Right cardiac atrium (tissue), 5 donors: ENCODE measurements around the gene PYM1. TPM values are rescaled to one million over a fixed set of nuclear protein-coding genes. Genes with fewer than 3 reads are reported as not detected.
A peak's percentile ranks its signal among the peaks of the same experiment; 100 is the strongest.

Source experiments
- ATAC-seq, 2 donors: fragments of 200-7000 bp; cut with Tn5 transposase; one replicate each; pipeline versions ENCODE4 v1.8.0 to v1.9.1; 2020; ENCODE audit warnings: moderate library complexity in 2 of 2, mild to moderate bottlenecking in 1 of 2
- DNase-seq, 3 donors: peaks; one replicate each; pipeline ENCODE4 v3.0.0-alpha.2; 2020
- H3K27ac ChIP-seq: one replicate; pipeline ENCODE4 v1.5.1; 2013; ENCODE audit warnings: mild to moderate bottlenecking, low read length, control low read depth, moderate library complexity
- H3K27me3 ChIP-seq: one replicate; pipeline ENCODE4 v1.6.1; 2013; ENCODE audit not compliant: control insufficient read depth, insufficient read depth
- H3K4me1 ChIP-seq: one replicate; pipeline ENCODE4 v1.6.1; 2013; ENCODE audit warnings: low read length; ENCODE audit not compliant: control insufficient read depth, insufficient read depth
- H3K4me3 ChIP-seq: one replicate; pipeline ENCODE4 v1.5.1; 2013; ENCODE audit warnings: low read length, control low read depth
- H3K9me3 ChIP-seq: one replicate; pipeline ENCODE4 v1.6.1; 2013; ENCODE audit warnings: low read length; ENCODE audit not compliant: control insufficient read depth
- WGBS: extraction: QIAGEN DNeasy Blood & Tissue Kit; methylation state at CpG from one replicate; pipeline ENCODE4 v1.1.7; 2013; 5-methylcytosine and 5-hydroxymethylcytosine counted together
- intact Hi-C, 4 donors: fragments of 100-400 bp; cut with DNase I; formaldehyde crosslinking; loops; one replicate each; pipeline versions ENCODE4 v1.11.0 to v1.14.0; 2022 to 2023
- long read RNA-seq, 4 donors: library from polyadenylated mRNA; unstranded; transcript quantifications; one replicate each; pipeline ENCODE4 v2.0.0, GENCODE V29; 2020 to 2021
- polyA plus RNA-seq: library from polyadenylated mRNA; stranded (reverse); fragments of 200-250 nt; gene quantifications from one replicate; pipeline ENCODE4 v1.2.3, GENCODE V29; 2013
- total RNA-seq, 4 donors: library from RNA; stranded (reverse); fragmentation: NEBNext Ultra II Directional; extraction: Animal tissue kit (Norgen Biotek cat#: 25700); gene quantifications; one replicate each; pipeline ENCODE4 v1.2.1, GENCODE V29; 2021
- donor health status: healthy with polysubstance abuse.
- donor health status: DM: no; HTN: yes; CAD: no.
- donor health status: DM: no; HTN: no; CAD: no.
- donor health status: DM: no; HTN: yes; CAD: no; lungs with severe emphysema.
- donor health status: DM: yes; HTN: yes; CAD: no.

The PYM1 gene
- total RNA-seq (10 to 100 TPM; 15.4 to 19.0 (median 16.9) TPM), polyA plus RNA-seq (25.7 TPM)
- long read RNA-seq, donor 1, transcript PYM1-203 (3 exons, 1,226 nt) = major isoform, 8 of 15 reads
- long read RNA-seq, donor 1, partial matches to known transcripts = 0 of 15 reads
- long read RNA-seq, donor 1, other reads (novel, unspliced or antisense) = 3 of 15 reads
- long read RNA-seq, donor 2, partial matches to known transcripts = 1 of 10 reads
- long read RNA-seq, donor 2, other reads (novel, unspliced or antisense) = 1 of 10 reads
- long read RNA-seq, donor 3, transcript PYM1-202 (3 exons, 1,073 nt) = minor isoform, 8 of 24 reads
- long read RNA-seq, donor 3, transcript PYM1-203 (3 exons, 1,226 nt) = major isoform, 9 of 24 reads
- long read RNA-seq, donor 3, partial matches to known transcripts = 0 of 24 reads
- long read RNA-seq, donor 3, other reads (novel, unspliced or antisense) = 4 of 24 reads
- long read RNA-seq, donor 4, partial matches to known transcripts = 0 of 2 reads
- long read RNA-seq, donor 4, other reads (novel, unspliced or antisense) = 1 of 2 reads

DNA sequence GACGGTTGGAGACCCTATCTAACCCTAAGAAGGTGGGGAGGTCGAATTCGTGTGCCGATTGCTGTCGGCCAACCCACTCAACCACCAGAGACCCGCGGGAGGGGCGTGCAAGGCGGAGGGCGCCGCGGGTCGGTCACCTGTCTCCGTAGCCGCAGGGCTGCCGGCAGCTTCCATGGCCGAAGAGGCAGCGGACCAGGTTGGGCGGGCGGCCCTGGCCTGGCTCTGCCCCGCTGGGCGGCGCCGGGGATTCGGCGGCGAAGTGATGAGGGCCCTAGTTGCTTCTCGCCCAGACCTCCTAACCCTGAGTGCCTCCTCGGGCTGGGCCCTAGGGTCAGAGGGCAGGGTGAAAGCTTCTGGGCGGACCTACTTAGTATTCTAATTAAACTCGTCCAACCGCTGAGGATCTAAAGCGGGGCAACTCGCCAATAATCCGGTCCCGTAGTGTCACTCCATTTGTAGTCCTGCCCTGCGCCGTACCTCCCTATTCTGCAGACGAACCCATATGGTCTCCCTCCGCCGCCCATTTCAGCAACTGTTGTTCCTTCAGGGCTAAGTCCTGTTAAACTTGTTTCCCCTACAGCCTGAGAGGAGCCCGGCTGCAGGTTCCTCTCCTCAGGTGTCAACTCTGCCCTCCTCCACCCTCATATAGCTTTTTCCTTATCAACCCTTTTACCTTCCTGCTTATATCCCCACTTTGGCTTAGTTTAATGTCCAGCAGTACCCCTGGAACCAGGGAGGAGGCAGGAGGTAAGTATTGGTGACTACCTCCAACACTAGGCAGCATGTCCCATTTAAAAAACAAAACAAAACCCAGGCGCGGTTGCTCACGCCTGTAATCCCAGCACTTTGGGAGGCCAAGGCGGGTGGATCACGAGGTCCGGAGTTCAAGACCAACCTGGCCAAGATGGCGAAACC, at the start of gene PYM1:
TSS of gene PYM1 (minus strand) at position 307 of the 915 bp plus-strand sequence. CDS start at position 174, 133 bp downstream.
- ATAC-seq (peak; percentile 83 to 85), DNase-seq (peak; percentile 87 to 93 (median 90))
- Histone ChIP-seq H3K27me3 (no peaks in the 10 kb centered on the region), H3K27ac (peak within 1 kb of the TSS; percentile 97), H3K9me3 (no peaks in the 10 kb centered on the region), H3K4me3 (peak within 1 kb of the TSS; percentile 84), H3K4me1 (peaks cover 8% of the 10 kb centered on the region)
- WGBS = 6% methylated on average over 49 of the region's 49 CpGs
- intact Hi-C loops = loop anchor here in 2 of 4 donors (5.0 to 10.0 kb wide), 3 partner anchors 83 to 111 kb away; partner anchors contain the start of genes MMP19 (in 1 of the 2), ORMDL2 (in 1 of the 2) and SARNP (in 1 of the 2)

DNA sequence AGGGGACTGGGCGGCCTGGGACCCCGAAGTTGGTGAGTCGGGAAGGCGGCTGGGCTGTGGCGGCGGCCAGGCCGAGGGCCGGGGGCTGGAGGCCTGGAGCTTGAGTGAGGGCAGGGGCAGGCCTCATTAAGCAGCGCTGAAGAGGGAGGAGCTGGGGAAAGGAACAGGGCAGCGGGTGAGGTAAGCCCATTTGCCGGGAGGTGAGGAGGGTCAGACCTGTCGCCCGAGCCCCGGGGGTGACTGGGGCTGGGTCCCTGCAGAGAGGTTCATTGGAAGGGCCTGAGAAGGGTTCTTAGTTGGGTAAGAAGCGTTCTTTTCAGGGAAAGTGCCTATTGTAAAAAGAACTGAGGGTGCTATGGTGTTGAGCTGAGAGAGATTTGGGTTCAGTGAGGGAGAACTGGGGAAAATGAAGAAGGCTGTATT, 46.6 kb upstream of the PYM1 start:
- no peak for DNase-seq
- intact Hi-C loops = no loop called here
- no peaks in the 10 kb centered on the region for H3K4me1 ChIP-seq
- H3K27ac ChIP-seq = peak overlapping the region; percentile 91
- ATAC-seq = peak; percentile 47 to 55
- H3K27me3 ChIP-seq = no peaks in the 10 kb centered on the region
- H3K4me3 ChIP-seq = peak overlapping the region; percentile 93
- H3K9me3 ChIP-seq = no peaks in the 10 kb centered on the region
- 0% methylated on average over 15 of the region's 15 CpGs for WGBS

DNA sequence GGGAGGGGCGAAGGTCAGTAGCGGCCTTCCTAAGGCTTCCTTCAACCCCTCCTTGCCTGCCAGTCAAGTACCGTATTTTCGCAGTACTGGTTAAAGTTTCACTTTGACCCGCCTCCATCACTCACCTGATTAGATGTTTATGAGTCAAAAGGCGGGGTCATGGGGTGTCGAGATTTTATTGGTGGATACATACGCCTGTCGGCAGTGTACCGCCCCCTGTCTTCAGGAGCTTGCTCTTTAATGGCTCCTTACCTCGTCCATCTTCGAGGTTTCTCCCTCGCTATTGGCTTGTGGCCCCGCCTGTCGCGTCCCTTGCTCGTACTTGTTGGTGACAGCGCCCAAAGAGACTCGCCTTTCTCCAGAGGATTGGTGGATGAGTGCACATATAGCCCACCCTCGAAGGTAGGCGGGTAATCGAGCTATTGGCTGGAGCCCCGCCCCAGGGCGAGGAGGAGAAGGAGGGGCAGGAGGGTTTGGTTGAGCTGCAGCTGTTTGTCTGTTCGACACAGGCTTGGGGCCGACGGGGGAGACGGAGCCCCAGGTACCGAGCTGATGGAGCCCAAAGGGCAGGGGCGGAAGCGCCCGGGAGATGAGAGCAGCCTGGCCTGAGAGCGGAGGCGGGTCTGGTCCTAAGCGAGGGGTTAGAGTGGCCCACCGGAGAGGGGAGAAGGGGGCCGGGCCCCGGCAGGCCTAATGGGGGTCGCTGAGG, 46.1 kb upstream of the PYM1 start, which contains the start of gene RAB5B:
TSS of gene RAB5B (plus strand) at position 480 of the 709 bp plus-strand sequence. CDS start 12,883 bp downstream, outside the sequence.
- ATAC-seq (peak; percentile 96), DNase-seq (peak; percentile 99 to 100 (median 100))
- Histone ChIP-seq H3K27ac (peak within 1 kb of the TSS; percentile 98), H3K27me3 (no peaks in the 10 kb centered on the region), H3K4me1 (no peaks in the 10 kb centered on the region), H3K9me3 (no peaks in the 10 kb centered on the region), H3K4me3 (peak within 1 kb of the TSS; percentile 93)
- under 1% methylated on average over 39 of the region's 39 CpGs for WGBS
- intact Hi-C loops = no loop called here

DNA sequence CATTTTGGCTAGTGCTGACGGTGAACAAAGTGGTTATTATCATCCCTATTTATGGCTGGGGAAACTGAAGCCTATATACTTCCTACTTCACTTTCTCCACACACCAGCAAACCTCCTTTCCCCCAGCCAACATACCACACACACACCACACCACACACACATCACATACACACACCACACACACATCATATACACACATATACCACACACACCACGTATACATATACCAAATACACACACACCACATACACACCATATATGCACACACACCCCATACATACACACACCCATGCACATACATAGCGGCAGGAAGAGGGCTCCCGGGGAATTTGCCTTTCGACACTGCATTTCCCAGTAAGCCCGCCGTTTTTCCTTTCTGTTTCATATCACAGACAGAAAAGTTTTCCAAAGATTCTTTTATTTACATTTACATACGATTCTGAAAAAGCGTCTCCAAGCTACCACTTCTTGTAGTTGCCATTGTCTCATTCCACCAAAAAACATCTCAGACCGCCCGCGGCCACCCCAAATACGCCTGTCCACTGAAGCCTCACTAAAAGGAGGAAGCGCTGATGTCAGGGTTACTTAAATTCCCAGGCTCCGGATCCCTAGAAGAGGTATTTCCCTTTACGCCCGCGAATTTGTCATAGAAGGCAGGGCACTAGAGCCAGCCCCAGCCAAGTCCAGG, 45.4 kb upstream of the PYM1 start:
- Histone ChIP-seq H3K27ac (peak overlapping the region; percentile 98), H3K9me3 (no peaks in the 10 kb centered on the region), H3K4me1 (no peaks in the 10 kb centered on the region), H3K4me3 (peak overlapping the region; percentile 87), H3K27me3 (no peaks in the 10 kb centered on the region)
- WGBS = under 1% methylated on average over 18 of the region's 18 CpGs
- DNase-seq = no peak
- intact Hi-C loops = no loop called here
- ATAC-seq = peak in 1 of 2 donors; percentile 5

DNA sequence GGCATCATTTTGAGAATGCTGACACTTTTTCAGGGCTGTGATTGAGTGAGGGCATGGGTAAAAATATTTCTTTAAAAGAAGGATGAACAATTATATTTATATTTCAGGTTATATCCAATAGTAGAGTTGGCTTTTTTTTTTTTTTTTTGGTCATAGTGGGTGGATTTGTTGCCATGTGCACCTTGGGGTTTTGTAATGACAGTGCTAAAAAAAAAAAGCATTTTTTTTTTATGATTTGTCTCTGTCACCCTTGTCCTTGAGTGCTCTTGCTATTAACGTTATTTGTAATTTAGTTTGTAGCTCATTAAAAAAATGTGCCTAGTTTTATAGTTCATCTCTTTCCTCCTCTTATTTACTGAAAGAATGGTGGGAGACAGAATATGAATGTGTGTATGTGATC, 44.8 kb upstream of the PYM1 start:
- Histone ChIP-seq H3K4me1 (no peaks in the 10 kb centered on the region), H3K27me3 (no peaks in the 10 kb centered on the region), H3K4me3 (peak overlapping the region; percentile 87), H3K9me3 (no peaks in the 10 kb centered on the region), H3K27ac (peak overlapping the region; percentile 98)
- intact Hi-C loops = no loop called here
- WGBS = 33% methylated on average over 1 of the region's 1 CpG
- DNase-seq = no peak
- no peak for ATAC-seq

DNA sequence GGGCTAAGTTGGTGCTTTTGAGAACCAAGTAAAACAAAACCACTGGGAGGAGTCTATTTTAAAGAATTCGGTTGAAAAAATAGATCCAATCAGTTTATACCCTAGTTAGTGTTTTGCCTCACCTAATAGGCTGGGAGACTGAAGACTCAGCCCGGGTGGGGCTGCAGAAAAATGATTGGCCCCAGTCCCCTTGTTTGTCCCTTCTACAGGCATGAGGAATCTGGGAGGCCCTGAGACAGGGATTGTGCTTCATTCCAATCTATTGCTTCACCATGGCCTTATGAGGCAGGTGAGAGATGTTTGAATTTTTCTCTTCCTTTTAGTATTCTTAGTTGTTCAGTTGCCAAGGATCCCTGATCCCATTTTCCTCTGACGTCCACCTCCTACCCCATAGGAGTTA, 44.3 kb upstream of the PYM1 start:
- no peaks in the 10 kb centered on the region for H3K27me3 ChIP-seq
- 56% methylated on average over 3 of the region's 3 CpGs for WGBS
- peak overlapping the region; percentile 87 for H3K4me3 ChIP-seq
- ATAC-seq = no peak
- peak overlapping the region; percentile 23 for H3K27ac ChIP-seq
- intact Hi-C loops = no loop called here
- H3K4me1 ChIP-seq = peaks cover 2% of the 10 kb centered on the region
- DNase-seq = no peak
- H3K9me3 ChIP-seq = no peaks in the 10 kb centered on the region

DNA sequence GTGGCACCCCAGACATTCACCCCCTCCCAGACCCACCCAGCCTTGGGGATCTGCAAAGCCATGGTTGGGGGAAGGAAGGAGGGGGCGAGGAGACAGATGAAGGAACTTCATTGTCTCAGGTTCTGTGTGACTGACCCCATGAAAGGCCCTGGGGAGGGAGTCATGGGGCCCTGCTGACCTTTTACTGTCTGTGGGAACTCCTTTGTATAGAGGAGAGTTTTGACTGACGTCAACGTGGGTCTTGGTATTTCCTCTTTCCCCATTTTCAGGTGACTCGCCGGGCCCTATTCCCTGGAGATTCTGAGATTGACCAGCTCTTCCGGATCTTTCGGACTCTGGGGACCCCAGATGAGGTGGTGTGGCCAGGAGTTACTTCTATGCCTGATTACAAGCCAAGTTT, 43.1 kb upstream of the PYM1 start:
- no peak overlapping the region for H3K4me3 ChIP-seq
- H3K27me3 ChIP-seq = no peaks in the 10 kb centered on the region
- ATAC-seq (no peak), DNase-seq (no peak)
- H3K9me3 ChIP-seq = no peaks in the 10 kb centered on the region
- intact Hi-C loops = no loop called here
- H3K4me1 ChIP-seq = peaks cover 2% of the 10 kb centered on the region
- H3K27ac ChIP-seq = no peak overlapping the region
- WGBS = 73% methylated on average over 7 of the region's 7 CpGs

DNA sequence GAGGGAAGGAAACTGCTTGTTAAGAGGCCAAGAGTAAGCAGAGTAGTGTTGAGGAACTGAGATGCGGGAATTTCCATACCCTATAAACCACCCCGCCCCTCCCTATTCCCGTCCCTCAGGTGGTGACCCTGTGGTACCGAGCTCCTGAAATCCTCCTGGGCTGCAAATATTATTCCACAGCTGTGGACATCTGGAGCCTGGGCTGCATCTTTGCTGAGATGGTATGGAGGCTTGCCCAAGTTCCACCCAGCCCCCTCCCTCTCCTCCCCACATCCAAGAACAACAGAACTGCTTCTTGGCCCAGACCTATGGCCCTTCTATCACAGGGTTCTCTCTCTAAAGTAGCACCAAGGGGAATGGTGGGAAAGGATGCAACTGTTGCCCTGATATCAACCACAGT, 41.7 kb upstream of the PYM1 start:
- Histone ChIP-seq H3K9me3 (no peaks in the 10 kb centered on the region), H3K27ac (no peak overlapping the region), H3K4me1 (peaks cover 2% of the 10 kb centered on the region), H3K27me3 (no peaks in the 10 kb centered on the region), H3K4me3 (no peak overlapping the region)
- DNase-seq = peak in 1 of 3 donors; percentile 71
- 77% methylated on average over 4 of the region's 4 CpGs for WGBS
- intact Hi-C loops = no loop called here
- no peak for ATAC-seq

DNA sequence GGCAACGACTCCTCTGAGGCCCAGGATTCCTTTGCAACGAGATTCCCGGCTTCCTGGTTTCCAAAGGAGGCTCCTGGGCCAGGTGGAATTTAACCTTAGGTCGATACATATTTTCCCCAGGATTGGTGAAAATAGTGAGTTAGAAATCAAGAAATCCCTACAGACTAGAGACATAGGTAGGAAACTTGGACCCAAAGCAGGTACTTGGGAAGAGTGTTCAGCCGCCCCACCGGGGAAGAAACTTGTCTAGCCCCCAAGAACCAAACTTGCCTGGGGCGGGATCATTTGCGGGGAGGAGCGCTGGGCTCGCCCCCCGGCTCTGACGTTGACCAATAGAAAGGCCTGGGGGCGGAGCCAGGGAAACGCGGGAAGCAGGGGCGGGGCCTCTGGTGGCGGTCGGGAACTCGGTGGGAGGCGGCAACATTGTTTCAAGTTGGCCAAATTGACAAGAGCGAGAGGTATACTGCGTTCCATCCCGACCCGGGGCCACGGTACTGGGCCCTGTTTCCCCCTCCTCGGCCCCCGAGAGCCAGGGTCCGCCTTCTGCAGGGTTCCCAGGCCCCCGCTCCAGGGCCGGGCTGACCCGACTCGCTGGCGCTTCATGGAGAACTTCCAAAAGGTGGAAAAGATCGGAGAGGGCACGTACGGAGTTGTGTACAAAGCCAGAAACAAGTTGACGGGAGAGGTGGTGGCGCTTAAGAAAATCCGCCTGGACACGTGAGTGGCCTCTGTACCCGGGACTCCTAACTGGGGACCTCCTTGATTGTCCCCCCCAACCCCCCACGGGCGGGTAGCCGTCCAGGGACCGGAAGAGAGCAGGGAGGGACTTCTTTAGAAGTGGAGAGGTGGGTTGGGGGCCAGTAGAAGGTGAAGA, 39.0 kb upstream of the PYM1 start, which contains the start of gene CDK2:
TSS of gene CDK2 (plus strand) at position 423 of the 874 bp plus-strand sequence. CDS start at position 602, 179 bp downstream.
- intact Hi-C loops = no loop called here
- under 1% methylated on average over 45 of the region's 45 CpGs for WGBS

More for the DNA sequence above, 39.0 kb upstream of the PYM1 start, which contains the start of gene CDK2:
- DNase-seq = peak; percentile 94 to 98 (median 97)
- Histone ChIP-seq H3K27me3 (no peaks in the 10 kb centered on the region), H3K27ac (peak within 1 kb of the TSS; percentile 71), H3K4me1 (peaks cover 2% of the 10 kb centered on the region), H3K9me3 (no peaks in the 10 kb centered on the region), H3K4me3 (peak within 1 kb of the TSS; percentile 71)
- peak; percentile 96 to 97 for ATAC-seq
